HCT116 (cell line): Measurements from ENCODE around the gene MFAP2. TPM values are rescaled to one million over a fixed set of nuclear protein-coding genes. Genes with fewer than 3 reads are reported as not detected.

Experiments used
- ATAC-seq: fragments of 200-7000 bp; cut with Tn5 transposase; 2 replicates; pipeline ENCODE4 v1.9.1; 2020; ENCODE audit warnings: mild to moderate bottlenecking, moderate library complexity
- BruUV-seq: library from RNA; stranded (reverse); fragments of 400-500 nt; replicated peaks from 2 replicates; lab custom pipeline; 2021; lab: Mats Ljungman, UMichigan
- CTCF ChIA-PET: fragments of 300-600 bp; sonication (Branson Sonifier 250); formaldehyde crosslinking; loops from one replicate; lab custom pipeline; 2021; ENCODE audit warnings: antibody characterized with exemption; lab: Charles Lee
- POLR2A ChIA-PET: fragments of 300-600, 350-600 bp; sonication (Branson Sonifier 250); formaldehyde crosslinking; loops from one replicate; lab custom pipeline; 2021; ENCODE audit warnings: antibody characterized with exemption; lab: Charles Lee
- RAD21 ChIA-PET, 2 experiments: fragments of 300-600 bp; sonication (Branson Sonifier 250); formaldehyde crosslinking; loops; one replicate each; lab custom pipeline; 2023; ENCODE audit warnings: low total read pairs in 2 of 2; ENCODE audit not compliant: uncharacterized antibody in 2 of 2, unreplicated experiment in 2 of 2, low non-redundant PET in 1 of 2; lab: Charles Lee
- DNase-seq: peaks from one replicate; pipeline ENCODE4 v3.0.0-alpha.2; 2010; ENCODE audit warnings: low read depth, low spot score
- H2AFZ ChIP-seq: fragments of 200-600 bp; shearing (Covaris generic), sonication (generic); 2 replicates; pipeline ENCODE4 v1.6.1; 2017; ENCODE audit warnings: low read depth, mixed run types, mixed read lengths, antibody characterized with exemption, low read length; ENCODE audit not compliant: poor library complexity, severe bottlenecking
- H3K27ac ChIP-seq: 2 replicates; pipeline ENCODE4 v1.5.1; 2012; ENCODE audit warnings: low read depth, low read length
- H3K27me3 ChIP-seq: fragments of 200-600 bp; sonication (generic); 2 replicates; pipeline ENCODE4 v1.6.1; 2016; ENCODE audit warnings: mixed run types, low read length, mixed read lengths; ENCODE audit not compliant: insufficient read depth
- H3K36me3 ChIP-seq, 2 experiments: fragments of 200-500 bp in 1 of 2; fragments of 200-600 bp in 1 of 2; sonication (Bioruptor generic) in 1 of 2; sonication (generic) in 1 of 2; 2 replicates each; pipeline versions ENCODE4 v1.5.1 to v1.6.1; 2014 to 2016; ENCODE audit warnings: low read length in 2 of 2, inconsistent platforms in 1 of 2, mixed read lengths in 1 of 2, mixed run types in 1 of 2; ENCODE audit not compliant: insufficient read depth in 2 of 2, control insufficient read depth in 1 of 2
- H3K4me1 ChIP-seq, 2 experiments: fragments of 200-600 bp in 1 of 2; sonication (generic) in 1 of 2; 2 replicates each; pipeline versions ENCODE4 v1.5.1 to v1.6.1; 2012 to 2017; ENCODE audit warnings: low read length in 2 of 2, inconsistent platforms in 1 of 2, mild to moderate bottlenecking in 1 of 2, mixed read lengths in 1 of 2, mixed run types in 1 of 2, moderate library complexity in 1 of 2; ENCODE audit not compliant: insufficient read depth in 2 of 2, control insufficient read depth in 1 of 2
- H3K4me2 ChIP-seq: fragments of 200-600 bp; sonication (generic); 2 replicates; pipeline ENCODE4 v1.6.1; 2017; ENCODE audit warnings: mixed run types, low read length, mixed read lengths
- H3K4me3 ChIP-seq, 2 experiments: fragments of 200-600 bp in 1 of 2; sonication (generic) in 1 of 2; replicated peaks in 1 of 2; 2 replicates each; pipeline ENCODE4 v1.5.1; 2011 to 2016; ENCODE audit warnings: low read length in 2 of 2, control low read depth in 1 of 2, low read depth in 1 of 2, mild to moderate bottlenecking in 1 of 2, mixed read lengths in 1 of 2, mixed run types in 1 of 2
- H3K79me2 ChIP-seq: fragments of 200-600 bp; sonication (generic); 2 replicates; pipeline ENCODE4 v1.6.1; 2017; ENCODE audit warnings: mild to moderate bottlenecking, mixed run types, low read length, moderate library complexity, mixed read lengths; ENCODE audit not compliant: insufficient read depth
- H3K9ac ChIP-seq: fragments of 200-600 bp; sonication (generic); 2 replicates; pipeline ENCODE4 v1.6.1; 2016; ENCODE audit warnings: low read length, mixed read lengths
- H3K9me2 ChIP-seq: fragments of 200-600 bp; sonication (generic), shearing (Covaris generic); 2 replicates; pipeline ENCODE4 v1.6.1; 2017; ENCODE audit warnings: mixed run types, mild to moderate bottlenecking, moderate library complexity; ENCODE audit not compliant: insufficient read depth
- H3K9me3 ChIP-seq, 2 experiments: fragments of 200-500 bp in 1 of 2; fragments of 200-600 bp in 1 of 2; sonication (Bioruptor generic) in 1 of 2; sonication (generic) in 1 of 2; 2 replicates each; pipeline ENCODE4 v1.6.1; 2014 to 2017; ENCODE audit warnings: low read length in 2 of 2, mixed read lengths in 2 of 2, inconsistent platforms in 1 of 2, low read depth in 1 of 2, mild to moderate bottlenecking in 1 of 2, mixed run types in 1 of 2, moderate library complexity in 1 of 2; ENCODE audit not compliant: control insufficient read depth in 1 of 2, insufficient read depth in 1 of 2
- H4K20me1 ChIP-seq: fragments of 200-600 bp; sonication (generic), shearing (Covaris generic); 2 replicates; pipeline ENCODE4 v1.6.1; 2017; ENCODE audit warnings: mixed run types, mild to moderate bottlenecking, moderate library complexity; ENCODE audit not compliant: insufficient read depth
- ATF3 ChIP-seq: IDR thresholded peaks from 2 replicates; pipeline ENCODE4 v1.6.1; 2012
- CBX3 ChIP-seq: IDR thresholded peaks from 2 replicates; pipeline ENCODE4 v1.6.1; 2012; ENCODE audit warnings: low read depth
- ELF1 ChIP-seq: IDR thresholded peaks from 2 replicates; pipeline ENCODE4 v1.6.1; 2012; ENCODE audit warnings: low read depth, borderline replicate concordance
- EZH2phosphoT487 ChIP-seq: fragments of 200-600 bp; IDR thresholded peaks from 2 replicates; pipeline ENCODE4 v1.6.1; 2018; ENCODE audit warnings: antibody characterized with exemption, borderline replicate concordance
- JUND ChIP-seq: IDR thresholded peaks from 2 replicates; pipeline ENCODE4 v1.6.1; 2012
- MAX ChIP-seq: IDR thresholded peaks from 2 replicates; pipeline ENCODE4 v1.6.1; 2012
- POLR2A ChIP-seq: IDR thresholded peaks from 2 replicates; pipeline ENCODE4 v1.7.0; 2011; ENCODE audit warnings: borderline replicate concordance; ENCODE audit not compliant: insufficient read depth, insufficient read length; ENCODE audit errors: extremely low read depth
- POLR2AphosphoS5 ChIP-seq: IDR thresholded peaks from 2 replicates; pipeline ENCODE4 v1.6.1; 2011; ENCODE audit warnings: mild to moderate bottlenecking, low read depth, low read length, moderate library complexity
- RAD21 ChIP-seq: IDR thresholded peaks from 2 replicates; pipeline ENCODE4 v1.6.1; 2012; ENCODE audit warnings: low read depth, mild to moderate bottlenecking
- REST ChIP-seq: IDR thresholded peaks from 2 replicates; pipeline ENCODE4 v1.6.1; 2012; ENCODE audit warnings: low read depth
- SIN3A ChIP-seq: IDR thresholded peaks from 2 replicates; pipeline ENCODE4 v1.6.1; 2012; ENCODE audit warnings: low read depth
- SP1 ChIP-seq: IDR thresholded peaks from 2 replicates; pipeline ENCODE4 v1.6.1; 2012; ENCODE audit warnings: low read depth
- SRF ChIP-seq: IDR thresholded peaks from 2 replicates; pipeline ENCODE4 v1.6.1; 2012; ENCODE audit warnings: low read depth
- TCF7L2 ChIP-seq: IDR thresholded peaks from 2 replicates; pipeline ENCODE4 v1.7.0; 2011; ENCODE audit warnings: borderline replicate concordance, inconsistent platforms; ENCODE audit not compliant: insufficient read depth, insufficient read length; ENCODE audit errors: extremely low read depth
- ZFX ChIP-seq: fragments of 450-650 bp; IDR thresholded peaks from 2 replicates; pipeline ENCODE4 v1.6.1; 2017
- ZNF274 ChIP-seq: fragments of 200-500 bp; sonication (Bioruptor generic); IDR thresholded peaks from 2 replicates; pipeline ENCODE4 v1.6.1; 2014; ENCODE audit warnings: mild to moderate bottlenecking, low read depth, low read length, inconsistent platforms
- intact Hi-C: fragments of 100-400 bp; cut with micrococcal nuclease; formaldehyde crosslinking; loops from 2 replicates; pipeline ENCODE4 v1.10.0; 2022
- total RNA-seq: library from RNA; stranded (reverse); gene quantifications from one replicate; pipeline ENCODE4 v1.2.1, GENCODE V29; 2021; ENCODE audit not compliant: unreplicated experiment
- TF ChIP-seq, protein P1 (sequence below), 3 experiments: fragments of 200-600 bp in 1 of 3; sonication (generic) in 1 of 3; IDR thresholded peaks in 2 of 3; conservative IDR thresholded peaks in 1 of 3; 2 replicates each; pipeline ENCODE4 v1.5.1; 2012 to 2017; ENCODE audit warnings: low read depth in 2 of 3, low read length in 2 of 3, antibody characterized with exemption in 1 of 3, borderline replicate concordance in 1 of 3, control low read depth in 1 of 3, mild to moderate bottlenecking in 1 of 3, mixed read lengths in 1 of 3, mixed run types in 1 of 3, moderate library complexity in 1 of 3; ENCODE audit not compliant: insufficient read depth in 1 of 3
- TF ChIP-seq, protein P2 (sequence below): IDR thresholded peaks from 2 replicates; pipeline ENCODE4 v1.6.1; 2011; ENCODE audit warnings: mild to moderate bottlenecking, low read length, moderate library complexity; ENCODE audit not compliant: insufficient replicate concordance; ENCODE audit errors: extremely low read depth

MFAP2 gene
- total RNA-seq, 1 experiment from 2014 or later: 63.1 TPM

GRCh38 chr1:16978567-16979474 lies 1.6 kb downstream of the MFAP2 start:
- H3K79me2 ChIP-seq: peaks cover 30% of the 10 kb centered on the region; the same call in 1 of the 2 replicates
- ATAC-seq: no peak
- ChIA-PET CTCF (no interaction called here), POLR2A (no interaction called here)
- no peak for DNase-seq
- H3K4me3 ChIP-seq: peak overlapping the region; percentile 77 to 79
- no peaks in the 10 kb centered on the region for H3K27me3 ChIP-seq
- no peaks in the 10 kb centered on the region for H3K9me2 ChIP-seq
- H3K9me3 ChIP-seq: no peaks in the 10 kb centered on the region
- peaks cover 17 to 34% of the 10 kb centered on the region in 2 experiments for H3K4me1 ChIP-seq
- H3K9ac ChIP-seq: peak overlapping the region; percentile 94
- BruUV-seq: TSS peak; percentile 24
- intact Hi-C loops: no loop called here
- peak overlapping the region; percentile 73; the same call in 1 of the 2 replicates for H3K27ac ChIP-seq
- H2AFZ ChIP-seq: no peak overlapping the region
- H3K4me2 ChIP-seq: peak overlapping the region; percentile 79
- no peak for TF ChIP-seq POLR2AphosphoS5
- no peak for TF ChIP-seq ZNF274
- no peak for TF ChIP-seq POLR2A
- TF ChIP-seq ELF1: no peak
- TF ChIP-seq SRF: no peak
- TF ChIP-seq MAX: no peak
- TF ChIP-seq REST: no peak
- no peak for TF ChIP-seq SIN3A
- TF ChIP-seq SP1: no peak
- no peak for TF ChIP-seq CBX3
- no peak for TF ChIP-seq RAD21
- no peak for TF ChIP-seq ZFX
- TF ChIP-seq, protein P1, sequence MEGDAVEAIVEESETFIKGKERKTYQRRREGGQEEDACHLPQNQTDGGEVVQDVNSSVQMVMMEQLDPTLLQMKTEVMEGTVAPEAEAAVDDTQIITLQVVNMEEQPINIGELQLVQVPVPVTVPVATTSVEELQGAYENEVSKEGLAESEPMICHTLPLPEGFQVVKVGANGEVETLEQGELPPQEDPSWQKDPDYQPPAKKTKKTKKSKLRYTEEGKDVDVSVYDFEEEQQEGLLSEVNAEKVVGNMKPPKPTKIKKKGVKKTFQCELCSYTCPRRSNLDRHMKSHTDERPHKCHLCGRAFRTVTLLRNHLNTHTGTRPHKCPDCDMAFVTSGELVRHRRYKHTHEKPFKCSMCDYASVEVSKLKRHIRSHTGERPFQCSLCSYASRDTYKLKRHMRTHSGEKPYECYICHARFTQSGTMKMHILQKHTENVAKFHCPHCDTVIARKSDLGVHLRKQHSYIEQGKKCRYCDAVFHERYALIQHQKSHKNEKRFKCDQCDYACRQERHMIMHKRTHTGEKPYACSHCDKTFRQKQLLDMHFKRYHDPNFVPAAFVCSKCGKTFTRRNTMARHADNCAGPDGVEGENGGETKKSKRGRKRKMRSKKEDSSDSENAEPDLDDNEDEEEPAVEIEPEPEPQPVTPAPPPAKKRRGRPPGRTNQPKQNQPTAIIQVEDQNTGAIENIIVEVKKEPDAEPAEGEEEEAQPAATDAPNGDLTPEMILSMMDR (IDR thresholded peaks at IDR 0.05 in 2 of 3, conservative IDR thresholded peaks at IDR 0.05 in 1 of 3; ENCODE audit: borderline replicate concordance in 1 of 3, insufficient read depth in 1 of 3, low read depth in 2 of 3, low read length in 2 of 3): no peak
- TF ChIP-seq JUND: no peak
- no peak for TF ChIP-seq TCF7L2
- TF ChIP-seq ATF3: no peak
- no peak for TF ChIP-seq EZH2phosphoT487
- TF ChIP-seq, protein P2, sequence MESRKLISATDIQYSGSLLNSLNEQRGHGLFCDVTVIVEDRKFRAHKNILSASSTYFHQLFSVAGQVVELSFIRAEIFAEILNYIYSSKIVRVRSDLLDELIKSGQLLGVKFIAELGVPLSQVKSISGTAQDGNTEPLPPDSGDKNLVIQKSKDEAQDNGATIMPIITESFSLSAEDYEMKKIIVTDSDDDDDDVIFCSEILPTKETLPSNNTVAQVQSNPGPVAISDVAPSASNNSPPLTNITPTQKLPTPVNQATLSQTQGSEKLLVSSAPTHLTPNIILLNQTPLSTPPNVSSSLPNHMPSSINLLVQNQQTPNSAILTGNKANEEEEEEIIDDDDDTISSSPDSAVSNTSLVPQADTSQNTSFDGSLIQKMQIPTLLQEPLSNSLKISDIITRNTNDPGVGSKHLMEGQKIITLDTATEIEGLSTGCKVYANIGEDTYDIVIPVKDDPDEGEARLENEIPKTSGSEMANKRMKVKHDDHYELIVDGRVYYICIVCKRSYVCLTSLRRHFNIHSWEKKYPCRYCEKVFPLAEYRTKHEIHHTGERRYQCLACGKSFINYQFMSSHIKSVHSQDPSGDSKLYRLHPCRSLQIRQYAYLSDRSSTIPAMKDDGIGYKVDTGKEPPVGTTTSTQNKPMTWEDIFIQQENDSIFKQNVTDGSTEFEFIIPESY: no peak
- TF ChIP-seq, all 23 proteins: peak for 0
- no peaks in the 10 kb centered on the region for H4K20me1 ChIP-seq
- RAD21 ChIA-PET: no interaction called here
- peaks cover 0 to 5% of the 10 kb centered on the region in 2 experiments; a peak in 2 of 4 replicates for H3K36me3 ChIP-seq
